H9 (cell line): Measurements from ENCODE around the gene RPP25. TPM values are rescaled to one million over a fixed set of nuclear protein-coding genes. Genes with fewer than 3 reads are reported as not detected.
A peak's percentile ranks its signal among the peaks of the same experiment; 100 is the strongest.

Source experiments
- DNase-seq: peaks from one replicate; pipeline ENCODE4 v3.0.0-alpha.2; 2017
- H2AFZ ChIP-seq: one replicate; pipeline ENCODE4 v1.6.1; 2013; ENCODE audit warnings: mild to moderate bottlenecking, low read length, control low read depth, moderate library complexity
- H2AK5ac ChIP-seq: 2 replicates; pipeline ENCODE4 v1.6.1; 2013; ENCODE audit warnings: low read length, control low read depth, mixed read lengths; ENCODE audit not compliant: insufficient read length
- H2BK120ac ChIP-seq: one replicate; pipeline ENCODE4 v1.6.1; 2013; ENCODE audit warnings: low read depth, mild to moderate bottlenecking, low read length, control low read depth, inconsistent platforms; ENCODE audit not compliant: poor library complexity, severe bottlenecking
- H2BK12ac ChIP-seq: 2 replicates; pipeline ENCODE4 v1.6.1; 2013; ENCODE audit warnings: low read length, control low read depth, mixed read lengths, low read depth; ENCODE audit not compliant: insufficient read length
- H2BK15ac ChIP-seq: 2 replicates; pipeline ENCODE4 v1.6.1; 2013; ENCODE audit warnings: low read depth, low read length, control low read depth
- H2BK20ac ChIP-seq: one replicate; pipeline ENCODE4 v1.6.1; 2013; ENCODE audit warnings: low read depth, mild to moderate bottlenecking, low read length, control low read depth, inconsistent platforms; ENCODE audit not compliant: poor library complexity, severe bottlenecking
- H2BK5ac ChIP-seq: 2 replicates; pipeline ENCODE4 v1.6.1; 2013; ENCODE audit warnings: low read length, control low read depth, mixed read lengths; ENCODE audit not compliant: insufficient read length
- H3K14ac ChIP-seq: 2 replicates; pipeline ENCODE4 v1.6.1; 2013; ENCODE audit warnings: low read length, control low read depth; ENCODE audit not compliant: insufficient read depth
- H3K18ac ChIP-seq: 2 replicates; pipeline ENCODE4 v1.6.1; 2013; ENCODE audit warnings: low read depth, mild to moderate bottlenecking, mixed read lengths, low read length, control low read depth; ENCODE audit not compliant: insufficient read length
- H3K23ac ChIP-seq: 2 replicates; pipeline ENCODE4 v1.6.1; 2013; ENCODE audit warnings: low read length, control low read depth, mixed read lengths, low read depth; ENCODE audit not compliant: insufficient read length
- H3K23me2 ChIP-seq: 2 replicates; pipeline ENCODE4 v1.6.1; 2013; ENCODE audit warnings: low read depth, mild to moderate bottlenecking, mixed read lengths, low read length, control low read depth; ENCODE audit not compliant: insufficient read length, poor library complexity, severe bottlenecking
- H3K27ac ChIP-seq: 2 replicates; pipeline ENCODE4 v1.5.1; 2013; ENCODE audit warnings: low read length, control low read depth, mixed read lengths, low read depth; ENCODE audit not compliant: insufficient read length
- H3K27me3 ChIP-seq: 2 replicates; pipeline ENCODE4 v1.6.1; 2013; ENCODE audit warnings: low read length, control low read depth, inconsistent platforms; ENCODE audit not compliant: insufficient read depth
- H3K4ac ChIP-seq: 2 replicates; pipeline ENCODE4 v1.6.1; 2013; ENCODE audit warnings: low read depth, mild to moderate bottlenecking, control low read depth, inconsistent platforms, low read length, moderate library complexity
- H3K4me1 ChIP-seq: 2 replicates; pipeline ENCODE4 v1.6.1; 2013; ENCODE audit warnings: low read length, control low read depth, inconsistent platforms; ENCODE audit not compliant: insufficient read depth
- H3K4me2 ChIP-seq: 2 replicates; pipeline ENCODE4 v1.6.1; 2013; ENCODE audit warnings: low read length, control low read depth, mixed read lengths; ENCODE audit not compliant: insufficient read length, insufficient read depth
- H3K56ac ChIP-seq: 2 replicates; pipeline ENCODE4 v1.6.1; 2013; ENCODE audit warnings: low read depth, mild to moderate bottlenecking, mixed read lengths, low read length, control low read depth; ENCODE audit not compliant: insufficient read length
- H3K79me1 ChIP-seq: 2 replicates; pipeline ENCODE4 v1.6.1; 2013; ENCODE audit warnings: low read depth, mild to moderate bottlenecking, moderate library complexity, low read length, control low read depth, inconsistent platforms; ENCODE audit not compliant: insufficient read depth, poor library complexity, severe bottlenecking
- H3K79me2 ChIP-seq: 2 replicates; pipeline ENCODE4 v1.6.1; 2013; ENCODE audit warnings: low read length, control low read depth, inconsistent platforms; ENCODE audit not compliant: insufficient read depth
- H3K9ac ChIP-seq: 2 replicates; pipeline ENCODE4 v1.6.1; 2013; ENCODE audit warnings: low read length, control low read depth, mixed read lengths; ENCODE audit not compliant: insufficient read length; ENCODE audit errors: extremely low read depth
- H3K9me3 ChIP-seq: one replicate; pipeline ENCODE4 v1.6.1; 2013; ENCODE audit warnings: low read depth, low read length, inconsistent platforms; ENCODE audit not compliant: control insufficient read depth
- H3T11ph ChIP-seq: one replicate; pipeline ENCODE4 v1.6.1; 2013; ENCODE audit warnings: mild to moderate bottlenecking, low read length, control low read depth, inconsistent platforms
- H4K20me1 ChIP-seq: one replicate; pipeline ENCODE4 v1.6.1; 2013; ENCODE audit not compliant: control insufficient read depth, insufficient read length, insufficient read depth
- H4K5ac ChIP-seq: 2 replicates; pipeline ENCODE4 v1.6.1; 2013; ENCODE audit warnings: low read depth, mild to moderate bottlenecking, mixed read lengths, low read length, control low read depth; ENCODE audit not compliant: insufficient read length
- H4K8ac ChIP-seq: replicated peaks from 2 replicates; pipeline ENCODE4 v1.6.1; 2013; ENCODE audit warnings: low read length, control low read depth, mixed read lengths, low read depth; ENCODE audit not compliant: insufficient read length
- H4K91ac ChIP-seq: 2 replicates; pipeline ENCODE4 v1.6.1; 2013; ENCODE audit warnings: low read depth, mild to moderate bottlenecking, moderate library complexity, mixed read lengths, low read length, control low read depth; ENCODE audit not compliant: insufficient read length
- H3K27ac Mint-ChIP-seq, 3 experiments: 2 replicates in 2 of 3; 3 replicates in 1 of 3; pipeline ENCODE4 v1.8.0; 2020 to 2021; ENCODE audit warnings: mixed read lengths in 3 of 3, mild to moderate bottlenecking in 1 of 3, moderate library complexity in 1 of 3
- H3K27me3 Mint-ChIP-seq: 2 replicates; pipeline ENCODE4 v1.8.0; 2021; ENCODE audit warnings: low read depth, mild to moderate bottlenecking, moderate library complexity, mixed read lengths
- H3K36me3 Mint-ChIP-seq, 3 experiments: 2 replicates in 2 of 3; 3 replicates in 1 of 3; pipeline ENCODE4 v1.8.0; 2020 to 2021; ENCODE audit warnings: low read depth in 3 of 3, mixed read lengths in 3 of 3; ENCODE audit not compliant: insufficient read depth in 1 of 3
- H3K4me1 Mint-ChIP-seq, 2 experiments: 2 replicates each; pipeline ENCODE4 v1.8.0; 2020; ENCODE audit warnings: mixed read lengths in 2 of 2
- H3K4me3 Mint-ChIP-seq, 2 experiments: 2 replicates in 1 of 2; 3 replicates in 1 of 2; pipeline ENCODE4 v1.8.0; 2020 to 2021; ENCODE audit warnings: mild to moderate bottlenecking in 2 of 2, mixed read lengths in 2 of 2, moderate library complexity in 1 of 2
- H3K9me3 Mint-ChIP-seq, 2 experiments: 2 replicates in 1 of 2; 3 replicates in 1 of 2; pipeline ENCODE4 v1.8.0; 2020; ENCODE audit warnings: mild to moderate bottlenecking in 2 of 2, mixed read lengths in 2 of 2, moderate library complexity in 1 of 2
- CTCF ChIP-seq: fragments of 200-600 bp; sonication (generic); conservative IDR thresholded peaks from 3 replicates; pipeline ENCODE4 v1.8.0; 2021; ENCODE audit warnings: antibody characterized with exemption, mild to moderate bottlenecking
- WGBS: extraction: QIAGEN DNeasy Blood & Tissue Kit; methylation state at CpG from one replicate; pipeline ENCODE4 v1.1.7; 2013; ENCODE audit warnings: missing lambda C conversion rate, low lambda C conversion rate, mixed read lengths; ENCODE audit not compliant: insufficient read length; ENCODE audit errors: extremely low coverage; 5-methylcytosine and 5-hydroxymethylcytosine counted together
- total RNA-seq: library from RNA; stranded (reverse); gene quantifications from 2 replicates; pipeline ENCODE4 v1.2.1, GENCODE V29; 2021

The RPP25 gene
- total RNA-seq, 1 experiment from 2014 or later = 12.6 TPM

GRCh38 chr15:74958320-74958907 is 1.8 kb upstream of the RPP25 start:
- H3K27me3 Mint-ChIP-seq = peaks cover 81% of the 10 kb centered on the region
- no peak overlapping the region for H4K8ac ChIP-seq
- no peaks in the 10 kb centered on the region; the same call in 1 of the 2 replicates for H3K4me1 ChIP-seq
- H2BK12ac ChIP-seq = no peak overlapping the region
- no peak overlapping the region for H4K91ac ChIP-seq
- H2BK120ac ChIP-seq = no peak overlapping the region
- H2BK20ac ChIP-seq = no peak overlapping the region
- H3K79me1 ChIP-seq = no peaks in the 10 kb centered on the region
- H2AK5ac ChIP-seq = no peak overlapping the region
- no CpG with 5 or more reads among the region's 28 CpGs for WGBS
- H3T11ph ChIP-seq = no peak overlapping the region
- H4K5ac ChIP-seq = no peak overlapping the region
- H3K23me2 ChIP-seq = peaks cover 34% of the 10 kb centered on the region
- no peak overlapping the region for H3K27ac ChIP-seq
- H3K4me3 Mint-ChIP-seq = peak overlapping the region; percentile 60 to 84
- no peak overlapping the region for H2BK15ac ChIP-seq
- H3K9ac ChIP-seq = no peak overlapping the region
- H3K27ac Mint-ChIP-seq = no peak overlapping the region
- no peak overlapping the region for H3K18ac ChIP-seq
- no peak overlapping the region for H3K14ac ChIP-seq
- H4K20me1 ChIP-seq = no peaks in the 10 kb centered on the region
- peaks cover 11% of the 10 kb centered on the region; the same call in 1 of the 2 replicates for H3K27me3 ChIP-seq
- peaks cover 22 to 32% of the 10 kb centered on the region in 2 experiments for H3K4me1 Mint-ChIP-seq
- H3K56ac ChIP-seq = no peak overlapping the region
- peak overlapping the region; percentile 72 for H3K4me2 ChIP-seq
- H3K4ac ChIP-seq = no peak overlapping the region
- H3K9me3 Mint-ChIP-seq = no peaks in the 10 kb centered on the region
- peak; percentile 69 for DNase-seq
- TF ChIP-seq CTCF = peak; percentile 42; the same call in 2 of the 3 replicates
- peaks cover 3% of the 10 kb centered on the region; the same call in 1 of the 2 replicates for H3K79me2 ChIP-seq
- no peaks in the 10 kb centered on the region for H3K9me3 ChIP-seq
- no peak overlapping the region for H3K23ac ChIP-seq
- peaks cover 0 to 2% (median 0%) of the 10 kb centered on the region in 3 experiments; a peak in 2 of 7 replicates for H3K36me3 Mint-ChIP-seq
- no peak overlapping the region for H2AFZ ChIP-seq
- H2BK5ac ChIP-seq = no peak overlapping the region
